Activated naive CD4-positive, alpha-beta T cell treated with anti-CD3 and anti-CD28 coated beads, Interleukin-2, amount 10 ng/mL, durations not matched to agents 7 days and 5 days (primary cell): ENCODE data around the gene TEX54.
"Not testable (repeated sequence)": the region's sequence is repeated elsewhere in the genome, so short reads cannot be mapped to it uniquely, and the experiment has no call there.

Experiments
- CTCF ChIA-PET: fragments of 350-600 bp; sonication (Branson Sonifier 250); formaldehyde crosslinking; loops from one replicate; lab custom pipeline; 2021; ENCODE audit warnings: antibody characterized with exemption; lab: Charles Lee
- DNase-seq: peaks from one replicate; pipeline ENCODE4 v3.0.0-alpha.2; 2020
- H3K27ac Mint-ChIP-seq: one replicate; pipeline ENCODE4 v1.8.0; 2021; ENCODE audit warnings: mild to moderate bottlenecking, moderate library complexity, mixed read lengths
- H3K27me3 Mint-ChIP-seq: one replicate; pipeline ENCODE4 v1.8.0; 2021; ENCODE audit warnings: mild to moderate bottlenecking, mixed read lengths
- H3K36me3 Mint-ChIP-seq: one replicate; pipeline ENCODE4 v1.8.0; 2021; ENCODE audit warnings: mixed read lengths
- H3K4me1 Mint-ChIP-seq: one replicate; pipeline ENCODE4 v1.8.0; 2021; ENCODE audit warnings: mixed read lengths
- H3K4me3 Mint-ChIP-seq: one replicate; pipeline ENCODE4 v1.8.0; 2021; ENCODE audit warnings: mild to moderate bottlenecking, moderate library complexity, mixed read lengths
- H3K9me3 Mint-ChIP-seq: one replicate; pipeline ENCODE4 v1.8.0; 2021; ENCODE audit warnings: mixed read lengths

TEX54 gene

GRCh38 chr11:62861564-62862192, 29.0 kb upstream of the TEX54 start:
- peaks cover 59% of the 10 kb centered on the region for H3K4me1 Mint-ChIP-seq
- CTCF ChIA-PET, result interaction anchor here (0.6 to 3.9 kb wide), 6 partner anchors 11 to 129 kb away, joined by 3 to 46 read pairs (median 5); partner anchors contain the start of genes SLC3A2 and TMEM179B
- H3K36me3 Mint-ChIP-seq, H3K4me3 Mint-ChIP-seq, H3K27me3 Mint-ChIP-seq, H3K9me3 Mint-ChIP-seq, DNase-seq, H3K27ac Mint-ChIP-seq: not testable (repeated sequence)

GRCh38 chr11:62860835-62861563, 28.4 kb upstream of the TEX54 start:
- Mint-ChIP-seq H3K27ac (peak overlapping the region; percentile 81), H3K4me3 (no peak overlapping the region), H3K27me3 (peaks cover 1% of the 10 kb centered on the region), H3K36me3 (peaks cover 8% of the 10 kb centered on the region), H3K9me3 (no peaks in the 10 kb centered on the region), H3K4me1 (peaks cover 65% of the 10 kb centered on the region)
- DNase-seq, result no peak
- CTCF ChIA-PET, result interaction anchor here (0.6 to 3.9 kb wide), 4 partner anchors 19 to 128 kb away, joined by 3 to 46 read pairs (median 5); partner anchors contain the start of gene TMEM179B

- H3K9me3 Mint-ChIP-seq, CTCF ChIA-PET, H3K4me3 Mint-ChIP-seq, DNase-seq, H3K27me3 Mint-ChIP-seq: not testable (repeated sequence)
- Mint-ChIP-seq H3K36me3 (peaks cover 19% of the 10 kb centered on the region), H3K27ac (peak overlapping the region; percentile 71), H3K4me1 (peaks cover 69% of the 10 kb centered on the region)
These were observed 26.7 kb upstream of the TEX54 start for GRCh38 chr11:62859281-62859703.

- H3K27ac Mint-ChIP-seq, result no peak overlapping the region
- H3K4me3 Mint-ChIP-seq, result peak overlapping the region; percentile 99
- peaks cover 72% of the 10 kb centered on the region for H3K4me1 Mint-ChIP-seq
These were observed 25.6 kb upstream of the TEX54 start for GRCh38 chr11:62858201-62858600.

GRCh38 chr11:62857541-62857982, 24.9 kb upstream of the TEX54 start:
- Mint-ChIP-seq H3K9me3 (no peaks in the 10 kb centered on the region), H3K36me3 (peaks cover 36% of the 10 kb centered on the region), H3K27ac (peak overlapping the region; percentile 96), H3K4me1 (peaks cover 74% of the 10 kb centered on the region), H3K4me3 (peak overlapping the region; percentile 99), H3K27me3 (peaks cover 4% of the 10 kb centered on the region)
- CTCF ChIA-PET, result interaction anchor here (0.6 to 1.2 kb wide), 2 partner anchors 21 to 125 kb away, joined by 3 to 4 read pairs; no protein-coding TSS in a partner anchor
- no peak for DNase-seq

More at GRCh38 chr11:62858201-62858600, 25.6 kb upstream of the TEX54 start:
- CTCF ChIA-PET, result interaction anchor here (1.2 kb wide), 1 partner anchor 126 kb away, joined by 3 read pairs; no protein-coding TSS in a partner anchor
- Mint-ChIP-seq H3K36me3 (peaks cover 30% of the 10 kb centered on the region), H3K27me3 (peaks cover 4% of the 10 kb centered on the region), H3K9me3 (no peaks in the 10 kb centered on the region)
- no peak for DNase-seq

GRCh38 chr11:62856333-62856895, 23.8 kb upstream of the TEX54 start:
- peak; percentile 37 for DNase-seq
- peaks cover 4% of the 10 kb centered on the region for H3K27me3 Mint-ChIP-seq
- H3K4me1 Mint-ChIP-seq, result peaks cover 80% of the 10 kb centered on the region
- H3K27ac Mint-ChIP-seq, result peak overlapping the region; percentile 96
- CTCF ChIA-PET, result interaction anchor here (0.8 to 1.9 kb wide), 6 partner anchors 12 to 213 kb away, joined by 3 to 8 read pairs (median 3); partner anchors contain the start of genes SLC3A2 and TMEM179B
- peaks cover 44% of the 10 kb centered on the region for H3K36me3 Mint-ChIP-seq
- no peaks in the 10 kb centered on the region for H3K9me3 Mint-ChIP-seq
- peak overlapping the region; percentile 99 for H3K4me3 Mint-ChIP-seq

- peak overlapping the region; percentile 99 for H3K4me3 Mint-ChIP-seq
- peak; percentile 98 for DNase-seq
- H3K9me3 Mint-ChIP-seq, result no peaks in the 10 kb centered on the region
- H3K27me3 Mint-ChIP-seq, result peaks cover 4% of the 10 kb centered on the region
- CTCF ChIA-PET, result interaction anchor here (0.8 to 1.9 kb wide), 6 partner anchors 13 to 212 kb away, joined by 3 to 8 read pairs (median 3); partner anchors contain the start of genes SLC3A2 and TMEM179B
- peak overlapping the region; percentile 96 for H3K27ac Mint-ChIP-seq
- H3K36me3 Mint-ChIP-seq, result peaks cover 44% of the 10 kb centered on the region
- peaks cover 75% of the 10 kb centered on the region for H3K4me1 Mint-ChIP-seq
These were observed 23.1 kb upstream of the TEX54 start for GRCh38 chr11:62855571-62856332.

GRCh38 chr11:62854825-62855570, 22.4 kb upstream of the TEX54 start:
- no peak for DNase-seq
- peak overlapping the region; percentile 96 for H3K27ac Mint-ChIP-seq
- peaks cover 4% of the 10 kb centered on the region for H3K27me3 Mint-ChIP-seq
- no peaks in the 10 kb centered on the region for H3K9me3 Mint-ChIP-seq
- peaks cover 46% of the 10 kb centered on the region for H3K36me3 Mint-ChIP-seq
- peaks cover 70% of the 10 kb centered on the region for H3K4me1 Mint-ChIP-seq
- CTCF ChIA-PET, result interaction anchor here (0.8 to 2.1 kb wide), 5 partner anchors 8 to 26 kb away, joined by 3 to 8 read pairs (median 3); partner anchors contain the start of gene SLC3A2
- H3K4me3 Mint-ChIP-seq, result peak overlapping the region; percentile 99

GRCh38 chr11:62854013-62854824, 21.6 kb upstream of the TEX54 start:
- H3K27ac Mint-ChIP-seq, result peak overlapping the region; percentile 96
- H3K4me1 Mint-ChIP-seq, result peaks cover 63% of the 10 kb centered on the region
- H3K27me3 Mint-ChIP-seq, result peaks cover 4% of the 10 kb centered on the region
- CTCF ChIA-PET, result interaction anchor here (1.2 to 2.1 kb wide), 3 partner anchors 9 to 68 kb away, joined by 3 to 6 read pairs (median 6); no protein-coding TSS in a partner anchor
- no peak for DNase-seq
- no peaks in the 10 kb centered on the region for H3K9me3 Mint-ChIP-seq
- H3K36me3 Mint-ChIP-seq, result peaks cover 50% of the 10 kb centered on the region
- peak overlapping the region; percentile 99 for H3K4me3 Mint-ChIP-seq

GRCh38 chr11:62853279-62853965, 20.8 kb upstream of the TEX54 start:
- peaks cover 52% of the 10 kb centered on the region for H3K36me3 Mint-ChIP-seq
- CTCF ChIA-PET, result interaction anchor here (1.2 to 2.1 kb wide), 3 partner anchors 10 to 67 kb away, joined by 3 to 6 read pairs (median 6); no protein-coding TSS in a partner anchor
- peak overlapping the region; percentile 99 for H3K4me3 Mint-ChIP-seq
- peaks cover 60% of the 10 kb centered on the region for H3K4me1 Mint-ChIP-seq
- peak overlapping the region; percentile 96 for H3K27ac Mint-ChIP-seq
- no peak for DNase-seq
- no peaks in the 10 kb centered on the region for H3K9me3 Mint-ChIP-seq
- H3K27me3 Mint-ChIP-seq, result peaks cover 4% of the 10 kb centered on the region

- H3K9me3 Mint-ChIP-seq, result no peaks in the 10 kb centered on the region
- H3K27me3 Mint-ChIP-seq, result peaks cover 9% of the 10 kb centered on the region
- peaks cover 47% of the 10 kb centered on the region for H3K36me3 Mint-ChIP-seq
- CTCF ChIA-PET, result no interaction called here
- H3K27ac Mint-ChIP-seq, result peak overlapping the region; percentile 96
- H3K4me1 Mint-ChIP-seq, result peaks cover 52% of the 10 kb centered on the region
- no peak for DNase-seq
- H3K4me3 Mint-ChIP-seq, result peak overlapping the region; percentile 99
These were observed 20.0 kb upstream of the TEX54 start for GRCh38 chr11:62852523-62853188.
